Retinal pigment epithelial cell (primary cell): ENCODE results near the gene EXOG.

ENCODE experiments used
- DNase-seq: peaks from one replicate; pipeline ENCODE4 v3.0.0-alpha.2; 2010; ENCODE audit warnings: low read depth
- H3K4me3 ChIP-seq: 2 replicates; pipeline ENCODE4 v1.5.1; 2011; ENCODE audit warnings: mild to moderate bottlenecking, low read length, control low read depth, moderate library complexity
- CTCF ChIP-seq: conservative IDR thresholded peaks from 2 replicates; pipeline ENCODE4 v1.5.1; 2011; ENCODE audit warnings: low read depth, low read length, control low read depth, inconsistent platforms

Gene EXOG

GRCh38 chr3:38556640-38557358 is 60.7 kb downstream of the EXOG start:
- H3K4me3 ChIP-seq, result no peak overlapping the region
- no peak for TF ChIP-seq CTCF
- DNase-seq, result no peak

- no peak for TF ChIP-seq CTCF
- no peak overlapping the region for H3K4me3 ChIP-seq
- DNase-seq, result no peak
Observed at GRCh38 chr3:38558864-38559263, 62.7 kb downstream of the EXOG start.

GRCh38 chr3:38560284-38560683 is 64.1 kb downstream of the EXOG start:
- TF ChIP-seq CTCF, result peak; percentile 8
- DNase-seq, result no peak
- no peak overlapping the region for H3K4me3 ChIP-seq

GRCh38 chr3:38560996-38561717 is 65.0 kb downstream of the EXOG start:
- no peak for TF ChIP-seq CTCF
- no peak overlapping the region for H3K4me3 ChIP-seq
- DNase-seq, result no peak

GRCh38 chr3:38561746-38562466 is 65.8 kb downstream of the EXOG start:
- H3K4me3 ChIP-seq, result no peak overlapping the region
- TF ChIP-seq CTCF, result no peak
- DNase-seq, result no peak

GRCh38 chr3:38562467-38562925 is 66.4 kb downstream of the EXOG start:
- H3K4me3 ChIP-seq, result no peak overlapping the region
- TF ChIP-seq CTCF, result no peak
- DNase-seq, result no peak
